Pancreas (tissue), 10 donors: ENCODE results near the gene NUDT4. TPM values are rescaled to one million over a fixed set of nuclear protein-coding genes. Genes with fewer than 3 reads are reported as not detected.

ENCODE experiments used
- ATAC-seq, 4 donors: fragments of 200-7000 bp; cut with Tn5 transposase; one replicate each; pipeline versions ENCODE4 v1.8.0 to v1.9.1; 2020; ENCODE audit warnings: mild to moderate bottlenecking in 4 of 4, moderate library complexity in 4 of 4
- DNase-seq, 6 donors: peaks; one replicate each; pipeline ENCODE4 v3.0.0-alpha.2; 2020
- FAIRE-seq: peaks from 2 replicates; lab custom pipeline; 2012; peaks lifted over from hg19 to GRCh38; lab: Jason Lieb, UNC
- H3K27ac ChIP-seq, 4 donors: fragments of 200-600 bp; sonication (generic); 1 replicate in 3 of 4; 2 replicates in 1 of 4; pipeline versions ENCODE4 v1.5.0 to v1.8.0; 2020
- H3K27me3 ChIP-seq, 4 donors: fragments of 200-600 bp; one replicate each; pipeline ENCODE4 v1.8.0; 2021
- H3K36me3 ChIP-seq, 3 donors: fragments of 200-600 bp; sonication (generic) in 1 of 3; one replicate each; pipeline versions ENCODE4 v1.5.0 to v1.8.0; 2020 to 2021
- H3K4me1 ChIP-seq, 3 donors: fragments of 200-600 bp; one replicate each; pipeline ENCODE4 v1.8.0; 2021
- H3K4me3 ChIP-seq, 4 donors: fragments of 200-600 bp; sonication (generic) in 2 of 4; one replicate each; pipeline versions ENCODE4 v1.5.0 to v1.8.0; 2020 to 2021
- H3K9me3 ChIP-seq, 4 donors: fragments of 200-600 bp; one replicate each; pipeline ENCODE4 v1.8.0; 2021
- CTCF ChIP-seq, 4 donors: fragments of 200-600 bp; sonication (generic) in 3 of 4; IDR thresholded peaks; one replicate each; pipeline versions ENCODE4 v1.5.0 to v1.8.0; 2021; ENCODE audit warnings: antibody characterized with exemption in 4 of 4
- WGBS, 2 donors: extraction: QIAGEN DNeasy Blood & Tissue Kit; methylation state at CpG; one replicate each; pipeline ENCODE4 v1.1.7; 2013; 5-methylcytosine and 5-hydroxymethylcytosine counted together
- intact Hi-C, 3 donors: fragments of 100-400 bp; cut with DNase I; formaldehyde crosslinking; loops; one replicate each; pipeline versions ENCODE4 v1.11.1 to v1.14.2; 2022
- polyA plus RNA-seq, 2 donors: library from polyadenylated mRNA; stranded (reverse); fragments of 200-250 nt; gene quantifications; one replicate each; pipeline ENCODE4 v1.2.3, GENCODE V29; 2013
- total RNA-seq, 6 donors: library from RNA; stranded (reverse); fragmentation: NEBNext Ultra II Directional in 4 of 6; extraction: Animal tissue kit (Norgen Biotek cat#: 25700) in 4 of 6; gene quantifications; one replicate each; pipeline versions ENCODE4 v1.2.1 to v1.2.4, GENCODE V29; 2021 to 2023
- donor health status: healthy with polysubstance abuse.
- donor health status: DM: no; HTN: no; CAD: no; lungs with moderate emphysema.
- donor health status: DM: no; HTN: no; CAD: no.
- donor health status: control.
- donor health status: control.
- donor health status: Bipolar disorder and iron deficiency.
- donor health status: DM: yes; HTN: yes; CAD: no.
- donor health status: DM: no; HTN: no; CAD: no.
- donor health status: DM: no; HTN: no; CAD: no.
- donor health status: DM: yes; HTN: yes; CAD: no.

Gene NUDT4
- total and polyA plus RNA-seq, 8 donors, result 16.0 to 77.5 (median 45.5) TPM

- ATAC-seq, result no peak
- no peaks in the 10 kb centered on the region for H3K36me3 ChIP-seq
- no peaks in the 10 kb centered on the region for H3K4me1 ChIP-seq
- WGBS, 2 donors, result 52 to 54% methylated on average over 4 of the region's 4 CpGs
- DNase-seq, result no peak
- intact Hi-C loops, result no loop called here
- FAIRE-seq, result no peak
- no peak overlapping the region for H3K27ac ChIP-seq
- no peak overlapping the region for H3K4me3 ChIP-seq
- TF ChIP-seq CTCF (IDR thresholded peaks at IDR 0.05), result no peak
- H3K9me3 ChIP-seq, result no peaks in the 10 kb centered on the region
- H3K27me3 ChIP-seq, result no peaks in the 10 kb centered on the region
These were observed 41.4 kb upstream of the NUDT4 start for GRCh38 chr12:93336291-93336741.

- ATAC-seq (no peak), DNase-seq (no peak), FAIRE-seq (no peak)
- Histone ChIP-seq H3K27me3 (no peaks in the 10 kb centered on the region), H3K9me3 (no peaks in the 10 kb centered on the region), H3K4me3 (no peak overlapping the region), H3K36me3 (no peaks in the 10 kb centered on the region), H3K27ac (no peak overlapping the region), H3K4me1 (no peaks in the 10 kb centered on the region)
- 81 to 91% methylated on average over 7 of the region's 7 CpGs for WGBS, 2 donors
- intact Hi-C loops, result no loop called here
- TF ChIP-seq CTCF (IDR thresholded peaks at IDR 0.05), result no peak
These were observed 39.1 kb upstream of the NUDT4 start for GRCh38 chr12:93338598-93338997.

GRCh38 chr12:93339695-93340094 is 38.0 kb upstream of the NUDT4 start:
- Histone ChIP-seq H3K4me1 (no peaks in the 10 kb centered on the region), H3K9me3 (no peaks in the 10 kb centered on the region), H3K27me3 (no peaks in the 10 kb centered on the region), H3K4me3 (no peak overlapping the region), H3K27ac (no peak overlapping the region), H3K36me3 (no peaks in the 10 kb centered on the region)
- WGBS, 2 donors, result 85 to 99% methylated on average over 4 of the region's 4 CpGs
- DNase-seq (no peak), ATAC-seq (no peak), FAIRE-seq (no peak)
- intact Hi-C loops, result no loop called here
- no peak for TF ChIP-seq CTCF (IDR thresholded peaks at IDR 0.05)

- TF ChIP-seq CTCF (IDR thresholded peaks at IDR 0.05), result no peak
- FAIRE-seq (no peak), DNase-seq (no peak), ATAC-seq (no peak)
- Histone ChIP-seq H3K4me1 (no peaks in the 10 kb centered on the region), H3K9me3 (no peaks in the 10 kb centered on the region), H3K27ac (no peak overlapping the region), H3K4me3 (no peak overlapping the region), H3K27me3 (no peaks in the 10 kb centered on the region), H3K36me3 (no peaks in the 10 kb centered on the region)
- WGBS, 2 donors, result 70 to 80% methylated on average over 3 of the region's 3 CpGs
- intact Hi-C loops, result no loop called here
These were observed 36.2 kb upstream of the NUDT4 start for GRCh38 chr12:93341409-93342049.

GRCh38 chr12:93347054-93347785 is 30.5 kb upstream of the NUDT4 start:
- FAIRE-seq, result no peak
- Histone ChIP-seq H3K4me1 (no peaks in the 10 kb centered on the region), H3K9me3 (no peaks in the 10 kb centered on the region), H3K36me3 (no peaks in the 10 kb centered on the region), H3K27ac (no peak overlapping the region), H3K27me3 (no peaks in the 10 kb centered on the region), H3K4me3 (no peak overlapping the region)
- intact Hi-C loops, result no loop called here
- no peak for DNase-seq
- peak in 2 of 4 donors; percentile 73 to 74 for ATAC-seq
- 78 to 83% methylated on average over 8 of the region's 8 CpGs for WGBS, 2 donors
- TF ChIP-seq CTCF (IDR thresholded peaks at IDR 0.05), result no peak
